Keratinocyte (primary cell): Measurements from ENCODE around the gene SCLY. TPM values are rescaled to one million over a fixed set of nuclear protein-coding genes. Genes with fewer than 3 reads are reported as not detected.

ENCODE experiments used
- DNase-seq: peaks from one replicate; pipeline ENCODE4 v3.0.0-alpha.2; 2011; ENCODE audit warnings: low read depth, missing footprints, low spot score
- FAIRE-seq: peaks from 2 replicates; lab custom pipeline; 2011; peaks lifted over from hg19 to GRCh38; lab: Jason Lieb, UNC
- H2AFZ ChIP-seq: 2 replicates; pipeline ENCODE4 v1.6.0; 2012; ENCODE audit warnings: low read length, control low read depth, inconsistent platforms; ENCODE audit not compliant: control insufficient read depth
- H3K27ac ChIP-seq: 2 replicates; pipeline ENCODE4 v1.5.1; 2011; ENCODE audit warnings: low read length; ENCODE audit not compliant: control insufficient read depth, insufficient read depth
- H3K27me3 ChIP-seq: 3 replicates; pipeline ENCODE4 v1.6.0; 2011; ENCODE audit warnings: low read length; ENCODE audit not compliant: control insufficient read depth, insufficient read depth; ENCODE audit errors: extremely low read depth
- H3K36me3 ChIP-seq, 2 experiments: 2 replicates in 1 of 2; 3 replicates in 1 of 2; pipeline ENCODE4 v1.5.1; 2011; ENCODE audit warnings: low read length in 2 of 2, mild to moderate bottlenecking in 1 of 2; ENCODE audit not compliant: control insufficient read depth in 2 of 2, insufficient read depth in 2 of 2; ENCODE audit errors: extremely low read depth in 1 of 2
- H3K4me1 ChIP-seq: 3 replicates; pipeline ENCODE4 v1.5.1; 2011; ENCODE audit warnings: low read length; ENCODE audit not compliant: control insufficient read depth, insufficient read depth; ENCODE audit errors: extremely low read depth
- H3K4me2 ChIP-seq: 3 replicates; pipeline ENCODE4 v1.6.0; 2011; ENCODE audit warnings: low read depth, low read length; ENCODE audit not compliant: control insufficient read depth, insufficient read depth; ENCODE audit errors: extremely low read depth
- H3K4me3 ChIP-seq, 3 experiments: fragments of 200-600 bp in 1 of 3; sonication (generic) in 1 of 3; 2 replicates in 2 of 3; 3 replicates in 1 of 3; pipeline ENCODE4 v1.5.1; 2011 to 2016; ENCODE audit warnings: low read length in 3 of 3, mild to moderate bottlenecking in 3 of 3, control low read depth in 2 of 3, inconsistent platforms in 1 of 3, low read depth in 1 of 3, mixed read lengths in 1 of 3, mixed run types in 1 of 3, moderate library complexity in 1 of 3; ENCODE audit not compliant: control insufficient read depth in 2 of 3, insufficient read depth in 2 of 3; ENCODE audit errors: extremely low read depth in 1 of 3
- H3K79me2 ChIP-seq: 2 replicates; pipeline ENCODE4 v1.6.0; 2012; ENCODE audit warnings: low read length; ENCODE audit not compliant: control insufficient read depth, insufficient read depth
- H3K9ac ChIP-seq: 3 replicates; pipeline ENCODE4 v1.6.0; 2011; ENCODE audit warnings: low read length; ENCODE audit not compliant: control insufficient read depth, insufficient read depth; ENCODE audit errors: extremely low read depth
- H3K9me1 ChIP-seq: 3 replicates; pipeline ENCODE4 v1.6.0; 2011; ENCODE audit warnings: low read length; ENCODE audit not compliant: control insufficient read depth, insufficient read depth; ENCODE audit errors: extremely low read depth
- H3K9me3 ChIP-seq: 2 replicates; pipeline ENCODE4 v1.5.1; 2012; ENCODE audit warnings: low read depth, low read length; ENCODE audit not compliant: control insufficient read depth
- H4K20me1 ChIP-seq: 3 replicates; pipeline ENCODE4 v1.6.0; 2011; ENCODE audit warnings: low read length; ENCODE audit not compliant: control insufficient read depth, insufficient read depth; ENCODE audit errors: extremely low read depth
- EZH2 ChIP-seq: IDR thresholded peaks from one replicate; pipeline ENCODE4 v1.6.1; 2012; ENCODE audit warnings: inconsistent platforms, mild to moderate bottlenecking, low read length, moderate library complexity
- dilution Hi-C: fragments of 300-500 bp; cut with MboI; formaldehyde crosslinking; loops from one replicate; pipeline ENCODE4 v1.7.0; 2020; ENCODE audit warnings: low sequenced_read_pairs; ENCODE audit not compliant: extremely low pct_ligation_motif_present
- polyA plus RNA-seq, 5 experiments: library from polyadenylated mRNA; depleted of rRNA in 3 of 5; stranded (reverse) in 3 of 5; stranded (forward) in 1 of 5; unstranded in 1 of 5; fragments of >200 nt; gene quantifications; 1 replicate in 1 of 5; 2 replicates in 3 of 5; 3 replicates in 1 of 5; pipeline versions ENCODE4 v1.2.1 to v1.2.3, GENCODE V29; 2011 to 2012; ENCODE audit warnings: missing spikeins in 2 of 5, low read depth in 1 of 5, low replicate concordance in 1 of 5
- TF ChIP-seq, protein P1 (sequence below), 3 experiments: IDR thresholded peaks in 1 of 3; conservative IDR thresholded peaks in 1 of 3; optimal IDR thresholded peaks in 1 of 3; 2 replicates in 2 of 3; 3 replicates in 1 of 3; pipeline versions ENCODE3 to v1.5.1; 2011; ENCODE audit warnings: low read length in 3 of 3, mild to moderate bottlenecking in 3 of 3, moderate library complexity in 2 of 3, control low read depth in 1 of 3, inconsistent platforms in 1 of 3; ENCODE audit not compliant: insufficient read depth in 2 of 3; ENCODE audit errors: extremely low read depth in 1 of 3

Gene SCLY
- polyA plus RNA-seq, 1 donor (not counting 4 experiments of a cell fraction or from before 2014, with no cell fraction given) = 11.8 TPM

DNA sequence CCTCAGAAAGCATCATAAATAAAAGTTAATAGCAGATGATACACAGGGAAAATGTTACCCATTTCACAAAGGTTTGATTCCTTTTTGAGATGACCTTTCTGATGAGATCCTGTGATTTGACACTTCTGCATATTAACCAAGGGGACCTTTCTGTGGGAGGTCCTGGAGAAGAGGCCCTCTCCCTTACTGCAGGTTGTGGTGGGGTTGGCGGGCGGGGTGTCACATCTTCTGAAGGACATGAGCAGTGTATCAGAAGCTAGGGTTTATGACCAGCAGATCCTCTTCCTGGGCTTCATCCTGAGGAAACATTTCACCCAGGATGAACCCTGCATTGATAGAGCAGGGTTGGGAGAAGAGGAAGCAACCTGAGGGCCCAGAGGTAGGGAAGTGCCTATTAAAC lies 37.2 kb upstream of the SCLY start:
- DNase-seq = no peak
- no peak overlapping the region for H3K27ac ChIP-seq
- no peak for TF ChIP-seq EZH2
- TF ChIP-seq, protein P1, sequence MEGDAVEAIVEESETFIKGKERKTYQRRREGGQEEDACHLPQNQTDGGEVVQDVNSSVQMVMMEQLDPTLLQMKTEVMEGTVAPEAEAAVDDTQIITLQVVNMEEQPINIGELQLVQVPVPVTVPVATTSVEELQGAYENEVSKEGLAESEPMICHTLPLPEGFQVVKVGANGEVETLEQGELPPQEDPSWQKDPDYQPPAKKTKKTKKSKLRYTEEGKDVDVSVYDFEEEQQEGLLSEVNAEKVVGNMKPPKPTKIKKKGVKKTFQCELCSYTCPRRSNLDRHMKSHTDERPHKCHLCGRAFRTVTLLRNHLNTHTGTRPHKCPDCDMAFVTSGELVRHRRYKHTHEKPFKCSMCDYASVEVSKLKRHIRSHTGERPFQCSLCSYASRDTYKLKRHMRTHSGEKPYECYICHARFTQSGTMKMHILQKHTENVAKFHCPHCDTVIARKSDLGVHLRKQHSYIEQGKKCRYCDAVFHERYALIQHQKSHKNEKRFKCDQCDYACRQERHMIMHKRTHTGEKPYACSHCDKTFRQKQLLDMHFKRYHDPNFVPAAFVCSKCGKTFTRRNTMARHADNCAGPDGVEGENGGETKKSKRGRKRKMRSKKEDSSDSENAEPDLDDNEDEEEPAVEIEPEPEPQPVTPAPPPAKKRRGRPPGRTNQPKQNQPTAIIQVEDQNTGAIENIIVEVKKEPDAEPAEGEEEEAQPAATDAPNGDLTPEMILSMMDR (optimal IDR thresholded peaks at IDR 0.05 in 1 of 3, IDR thresholded peaks at IDR 0.05 in 1 of 3, conservative IDR thresholded peaks at IDR 0.05 in 1 of 3; ENCODE audit: extremely low read depth in 1 of 3, insufficient read depth in 2 of 3, low read length in 3 of 3) = no peak
- no peak overlapping the region for H2AFZ ChIP-seq
- no peaks in the 10 kb centered on the region for H4K20me1 ChIP-seq
- no peak overlapping the region for H3K4me3 ChIP-seq
- dilution Hi-C loops = no loop called here
- H3K9ac ChIP-seq = no peak overlapping the region
- peaks cover 3% of the 10 kb centered on the region for H3K9me1 ChIP-seq
- no peaks in the 10 kb centered on the region for H3K9me3 ChIP-seq
- no peak overlapping the region for H3K4me2 ChIP-seq
- H3K79me2 ChIP-seq = no peaks in the 10 kb centered on the region
- peaks cover 28% of the 10 kb centered on the region for H3K4me1 ChIP-seq
- no peaks in the 10 kb centered on the region for H3K27me3 ChIP-seq
- peaks cover 13% of the 10 kb centered on the region in 2 experiments for H3K36me3 ChIP-seq
- FAIRE-seq = no peak

DNA sequence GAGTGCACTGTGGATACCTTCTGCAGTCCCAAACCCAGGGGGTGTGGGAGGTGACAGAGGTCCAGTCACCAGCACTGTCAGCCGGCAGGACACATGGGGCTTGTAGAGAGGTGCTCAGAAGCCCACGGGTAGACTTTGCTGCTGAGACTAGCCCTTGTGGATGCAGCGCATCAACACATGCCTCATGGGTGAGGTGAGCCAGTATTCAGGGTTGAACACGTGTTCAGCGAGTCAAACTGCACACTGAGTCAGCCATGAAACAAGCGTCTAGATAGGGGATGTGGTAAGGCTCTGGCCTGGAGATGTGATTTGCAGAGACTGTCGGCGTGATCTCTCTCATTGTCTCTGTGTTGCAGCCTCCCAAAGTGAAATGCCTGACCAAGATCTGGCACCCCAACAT lies 35.8 kb upstream of the SCLY start:
- Histone ChIP-seq H3K9ac (no peak overlapping the region), H3K4me2 (no peak overlapping the region), H3K79me2 (no peaks in the 10 kb centered on the region), H3K9me3 (no peaks in the 10 kb centered on the region), H3K27ac (peak overlapping the region; percentile 39), H3K4me1 (peaks cover 25% of the 10 kb centered on the region), H3K4me3 (no peak overlapping the region), H2AFZ (no peak overlapping the region), H3K9me1 (peaks cover 3% of the 10 kb centered on the region), H3K36me3 (peaks cover 13% of the 10 kb centered on the region in 2 experiments), H4K20me1 (no peaks in the 10 kb centered on the region), H3K27me3 (no peaks in the 10 kb centered on the region)
- peak; percentile 64 for DNase-seq
- FAIRE-seq = peak; percentile 100
- dilution Hi-C loops = no loop called here
- TF ChIP-seq EZH2 = no peak
- TF ChIP-seq, protein P1 (optimal IDR thresholded peaks at IDR 0.05 in 1 of 3, IDR thresholded peaks at IDR 0.05 in 1 of 3, conservative IDR thresholded peaks at IDR 0.05 in 1 of 3; ENCODE audit: extremely low read depth in 1 of 3, insufficient read depth in 2 of 3, low read length in 3 of 3) = peak in 2 of 3 experiments; percentile 17 to 20
